ENCODE data around the gene SIX2.

DNA sequence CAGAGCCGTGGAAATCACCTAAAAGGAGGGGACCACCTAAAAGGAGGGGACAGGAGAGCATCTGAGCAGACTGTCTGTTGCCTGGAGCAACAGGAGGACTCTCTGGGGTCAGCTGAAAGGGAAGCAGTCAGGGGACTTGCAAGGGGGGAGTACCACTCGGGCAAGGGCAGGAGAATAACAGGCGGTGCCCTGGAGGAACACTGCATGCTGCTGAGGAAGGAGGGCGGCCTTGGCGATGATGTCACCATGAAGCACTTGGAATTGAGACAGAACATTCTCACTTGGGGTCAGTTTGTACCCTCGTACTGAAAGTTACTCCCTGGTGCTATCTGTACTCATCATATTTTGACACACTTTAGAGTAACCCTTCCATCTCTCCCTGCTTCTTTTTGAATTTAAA is 49.4 kb downstream of the SIX2 start:
- TF ChIP-seq, protein P1, sequence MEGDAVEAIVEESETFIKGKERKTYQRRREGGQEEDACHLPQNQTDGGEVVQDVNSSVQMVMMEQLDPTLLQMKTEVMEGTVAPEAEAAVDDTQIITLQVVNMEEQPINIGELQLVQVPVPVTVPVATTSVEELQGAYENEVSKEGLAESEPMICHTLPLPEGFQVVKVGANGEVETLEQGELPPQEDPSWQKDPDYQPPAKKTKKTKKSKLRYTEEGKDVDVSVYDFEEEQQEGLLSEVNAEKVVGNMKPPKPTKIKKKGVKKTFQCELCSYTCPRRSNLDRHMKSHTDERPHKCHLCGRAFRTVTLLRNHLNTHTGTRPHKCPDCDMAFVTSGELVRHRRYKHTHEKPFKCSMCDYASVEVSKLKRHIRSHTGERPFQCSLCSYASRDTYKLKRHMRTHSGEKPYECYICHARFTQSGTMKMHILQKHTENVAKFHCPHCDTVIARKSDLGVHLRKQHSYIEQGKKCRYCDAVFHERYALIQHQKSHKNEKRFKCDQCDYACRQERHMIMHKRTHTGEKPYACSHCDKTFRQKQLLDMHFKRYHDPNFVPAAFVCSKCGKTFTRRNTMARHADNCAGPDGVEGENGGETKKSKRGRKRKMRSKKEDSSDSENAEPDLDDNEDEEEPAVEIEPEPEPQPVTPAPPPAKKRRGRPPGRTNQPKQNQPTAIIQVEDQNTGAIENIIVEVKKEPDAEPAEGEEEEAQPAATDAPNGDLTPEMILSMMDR (IDR thresholded peaks at IDR 0.05): no peak
- TF ChIP-seq EP300 (IDR thresholded peaks at IDR 0.05) (no peak), POLR2A (IDR thresholded peaks at IDR 0.05) (no peak), POLR2AphosphoS5 (IDR thresholded peaks at IDR 0.05) (no peak)
